Liver (tissue), 3 donors: ENCODE data around the gene SLC5A12.

Source experiments
- CTCF ChIP-seq: fragments of 150-350 bp; IDR thresholded peaks from 2 replicates; pipeline ENCODE4 v1.5.1; 2017; ENCODE audit warnings: improper control_type of control experiment, low read depth, low read length; ENCODE audit not compliant: missing input control
- EGR1 ChIP-seq, 2 donors: IDR thresholded peaks; 2 replicates each; pipeline ENCODE4 v1.6.1; 2016 to 2018; ENCODE audit warnings: antibody characterized with exemption in 2 of 2, low read depth in 2 of 2
- JUND ChIP-seq, 2 donors: IDR thresholded peaks; 2 replicates each; pipeline ENCODE4 v1.6.1; 2016; ENCODE audit warnings: antibody characterized with exemption in 2 of 2
- MAX ChIP-seq: IDR thresholded peaks from 2 replicates; pipeline ENCODE4 v1.6.1; 2016; ENCODE audit warnings: antibody characterized with exemption
- RAD21 ChIP-seq, 2 donors: IDR thresholded peaks; 2 replicates each; pipeline ENCODE4 v1.6.1; 2016; ENCODE audit warnings: antibody characterized with exemption in 2 of 2, mild to moderate bottlenecking in 2 of 2
- REST ChIP-seq: IDR thresholded peaks from 2 replicates; pipeline ENCODE4 v1.6.1; 2016; ENCODE audit warnings: antibody characterized with exemption, mild to moderate bottlenecking
- RXRA ChIP-seq, 2 donors: IDR thresholded peaks; 2 replicates each; pipeline ENCODE4 v1.6.1; 2017 to 2018; ENCODE audit warnings: antibody characterized with exemption in 2 of 2, mild to moderate bottlenecking in 1 of 2
- SP1 ChIP-seq: IDR thresholded peaks from 2 replicates; pipeline ENCODE4 v1.6.1; 2018; ENCODE audit warnings: antibody characterized with exemption, mild to moderate bottlenecking
- TAF1 ChIP-seq: conservative IDR thresholded peaks from 2 replicates; pipeline ENCODE4 v1.6.1; 2016; ENCODE audit warnings: antibody characterized with exemption, mild to moderate bottlenecking
- YY1 ChIP-seq: IDR thresholded peaks from 2 replicates; pipeline ENCODE4 v1.6.1; 2016; ENCODE audit warnings: antibody characterized with exemption, mild to moderate bottlenecking
- TF ChIP-seq, protein P1 (sequence below): IDR thresholded peaks from 2 replicates; pipeline ENCODE4 v1.6.1; 2016; ENCODE audit warnings: antibody characterized with exemption
- donor health status: healthy.
- donor health status: healthy.

DNA sequence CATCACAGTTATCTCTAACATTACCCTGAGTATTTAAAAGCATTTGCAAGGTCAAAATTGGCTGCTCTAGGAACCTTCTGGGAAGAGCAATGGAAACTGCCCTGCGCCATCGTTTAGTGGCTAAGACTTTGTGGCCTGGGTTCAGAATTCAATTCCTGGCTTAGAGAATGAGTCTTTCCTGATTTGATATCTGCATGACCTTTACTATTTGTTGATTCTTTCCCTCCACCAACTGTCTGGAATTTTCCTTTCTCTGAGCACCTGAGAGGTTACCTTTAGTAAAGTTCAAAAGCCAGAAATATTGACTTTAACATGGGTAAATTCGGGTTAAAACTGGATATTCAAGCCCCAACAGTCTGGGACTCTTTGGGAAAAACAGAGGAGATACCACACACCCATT is 43.0 kb upstream of the SLC5A12 start:
- no peak for TF ChIP-seq REST
- TF ChIP-seq CTCF: no peak
- TF ChIP-seq TAF1: no peak
- no peak for TF ChIP-seq EGR1 (IDR thresholded peaks at IDR 0.05; ENCODE audit: low read depth in 2 of 2)
- peak; percentile 14 for TF ChIP-seq SP1
- TF ChIP-seq MAX: no peak
- TF ChIP-seq RAD21 (IDR thresholded peaks at IDR 0.05): peak in 1 of 2 donors; percentile 11
- no peak for TF ChIP-seq JUND (IDR thresholded peaks at IDR 0.05)
- TF ChIP-seq, protein P1, sequence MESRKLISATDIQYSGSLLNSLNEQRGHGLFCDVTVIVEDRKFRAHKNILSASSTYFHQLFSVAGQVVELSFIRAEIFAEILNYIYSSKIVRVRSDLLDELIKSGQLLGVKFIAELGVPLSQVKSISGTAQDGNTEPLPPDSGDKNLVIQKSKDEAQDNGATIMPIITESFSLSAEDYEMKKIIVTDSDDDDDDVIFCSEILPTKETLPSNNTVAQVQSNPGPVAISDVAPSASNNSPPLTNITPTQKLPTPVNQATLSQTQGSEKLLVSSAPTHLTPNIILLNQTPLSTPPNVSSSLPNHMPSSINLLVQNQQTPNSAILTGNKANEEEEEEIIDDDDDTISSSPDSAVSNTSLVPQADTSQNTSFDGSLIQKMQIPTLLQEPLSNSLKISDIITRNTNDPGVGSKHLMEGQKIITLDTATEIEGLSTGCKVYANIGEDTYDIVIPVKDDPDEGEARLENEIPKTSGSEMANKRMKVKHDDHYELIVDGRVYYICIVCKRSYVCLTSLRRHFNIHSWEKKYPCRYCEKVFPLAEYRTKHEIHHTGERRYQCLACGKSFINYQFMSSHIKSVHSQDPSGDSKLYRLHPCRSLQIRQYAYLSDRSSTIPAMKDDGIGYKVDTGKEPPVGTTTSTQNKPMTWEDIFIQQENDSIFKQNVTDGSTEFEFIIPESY: peak; percentile 31
- no peak for TF ChIP-seq YY1
- TF ChIP-seq RXRA (IDR thresholded peaks at IDR 0.05): peak; percentile 13 to 60
